B cell (primary cell): ENCODE results near the gene PHB1. TPM values are rescaled to one million over a fixed set of nuclear protein-coding genes. Genes with fewer than 3 reads are reported as not detected.
A peak's percentile ranks its signal among the peaks of the same experiment; 100 is the strongest.

Experiments
- ATAC-seq: fragments of 200-7000 bp; cut with Tn5 transposase; one replicate; pipeline ENCODE4 v1.10.0; 2021; ENCODE audit warnings: low read depth, mild to moderate bottlenecking, moderate number of reproducible peaks, moderate library complexity
- CTCF ChIA-PET: fragments of 350-600 bp; sonication (Branson Sonifier 250); formaldehyde crosslinking; loops from one replicate; lab custom pipeline; 2021; ENCODE audit warnings: antibody characterized with exemption, inconsistent platforms; lab: Charles Lee
- POLR2A ChIA-PET: fragments of 350-600 bp; sonication (Branson Sonifier 250); formaldehyde crosslinking; loops from one replicate; lab custom pipeline; 2021; ENCODE audit warnings: antibody characterized with exemption; lab: Charles Lee
- DNase-seq: peaks from one replicate; pipeline ENCODE4 v3.0.0; 2013
- H2AFZ ChIP-seq: 2 replicates; pipeline ENCODE4 v1.6.1; 2012; ENCODE audit warnings: mild to moderate bottlenecking, low read depth, low read length; ENCODE audit not compliant: insufficient read depth, poor library complexity, severe bottlenecking
- H3K27ac ChIP-seq, 2 donors: 1 replicate in 1 of 2; 2 replicates in 1 of 2; pipeline ENCODE4 v1.5.1; 2012 to 2013; ENCODE audit warnings: low read length in 2 of 2, mild to moderate bottlenecking in 2 of 2, moderate library complexity in 1 of 2
- H3K27me3 ChIP-seq, 4 experiments: fragments of 200-600 bp in 1 of 4; sonication (generic) in 1 of 4; replicated peaks in 1 of 4; 1 replicate in 2 of 4; 2 replicates in 2 of 4; pipeline versions ENCODE4 v1.6.1 to v1.7.0; 2013 to 2016; ENCODE audit warnings: low read length in 3 of 4, mild to moderate bottlenecking in 2 of 4, mixed read lengths in 1 of 4, moderate library complexity in 1 of 4; ENCODE audit not compliant: insufficient read depth in 4 of 4, control insufficient read depth in 3 of 4; ENCODE audit errors: control extremely low read depth in 1 of 4
- H3K36me3 ChIP-seq, 2 experiments: replicated peaks in 1 of 2; 1 replicate in 1 of 2; 2 replicates in 1 of 2; pipeline versions ENCODE4 v1.6.1 to v1.7.1; 2013; ENCODE audit warnings: low read length in 1 of 2; ENCODE audit not compliant: insufficient read depth in 2 of 2, control insufficient read depth in 1 of 2; ENCODE audit errors: control extremely low read depth in 1 of 2, extremely low read depth in 1 of 2
- H3K4me1 ChIP-seq, 2 donors: fragments of 200-600 bp in 1 of 2; sonication (generic) in 1 of 2; 1 replicate in 1 of 2; 2 replicates in 1 of 2; pipeline versions ENCODE4 v1.5.1 to v1.6.1; 2013 to 2017; ENCODE audit warnings: low read length in 2 of 2; ENCODE audit not compliant: control insufficient read depth in 2 of 2, insufficient read depth in 2 of 2
- H3K4me2 ChIP-seq: replicated peaks from 2 replicates; pipeline ENCODE3; 2012; ENCODE audit warnings: mild to moderate bottlenecking, low read depth, low read length; ENCODE audit not compliant: poor library complexity, severe bottlenecking
- H3K4me3 ChIP-seq, 5 experiments: fragments of 200-600 bp in 1 of 5; sonication (generic) in 1 of 5; 1 replicate in 3 of 5; 2 replicates in 2 of 5; pipeline versions ENCODE4 v1.5.1 to v1.7.0; 2011 to 2016; ENCODE audit warnings: low read length in 4 of 5, mild to moderate bottlenecking in 4 of 5, low read depth in 2 of 5, control low read depth in 1 of 5, moderate library complexity in 1 of 5; ENCODE audit not compliant: insufficient read depth in 1 of 5; ENCODE audit errors: control extremely low read depth in 1 of 5, extremely low read depth in 1 of 5
- H3K79me2 ChIP-seq: fragments of 200-600 bp; sonication (generic); one replicate; pipeline ENCODE4 v1.6.0; 2016; ENCODE audit warnings: low read length; ENCODE audit not compliant: control insufficient read depth, insufficient read depth
- H3K9ac ChIP-seq: fragments of 200-600 bp; sonication (generic); 2 replicates; pipeline ENCODE4 v1.6.1; 2017; ENCODE audit warnings: mild to moderate bottlenecking, low read length, moderate library complexity
- H3K9me3 ChIP-seq, 3 donors: one replicate each; pipeline versions ENCODE4 v1.6.1 to v1.7.1; 2013; ENCODE audit warnings: low read length in 2 of 3; ENCODE audit not compliant: control insufficient read depth in 2 of 3, insufficient read depth in 1 of 3; ENCODE audit errors: control extremely low read depth in 1 of 3
- H4K20me1 ChIP-seq: 2 replicates; pipeline ENCODE4 v1.6.0; 2012; ENCODE audit warnings: mild to moderate bottlenecking, low read length; ENCODE audit not compliant: insufficient read depth, control insufficient read depth, poor library complexity, severe bottlenecking
- H3K27ac Mint-ChIP-seq: one replicate; pipeline ENCODE4 v1.8.0; 2021; ENCODE audit warnings: mixed read lengths
- H3K27me3 Mint-ChIP-seq: one replicate; pipeline ENCODE4 v1.8.0; 2021; ENCODE audit warnings: mixed read lengths
- H3K4me1 Mint-ChIP-seq: one replicate; pipeline ENCODE4 v1.8.0; 2021; ENCODE audit warnings: mixed read lengths
- H3K4me3 Mint-ChIP-seq: one replicate; pipeline ENCODE4 v1.8.0; 2021; ENCODE audit warnings: mixed read lengths
- H3K9me3 Mint-ChIP-seq: one replicate; pipeline ENCODE4 v1.8.0; 2022; ENCODE audit warnings: mixed read lengths; ENCODE audit not compliant: insufficient read depth
- EZH2 ChIP-seq: IDR thresholded peaks from 2 replicates; pipeline ENCODE4 v1.6.1; 2012; ENCODE audit warnings: borderline replicate concordance, low read depth, mild to moderate bottlenecking, moderate library complexity, low read length; ENCODE audit not compliant: insufficient read depth, poor library complexity, severe bottlenecking
- WGBS: methylation state at CpG from one replicate; pipeline ENCODE4 v1.1.5; 2013; ENCODE audit warnings: missing lambda C conversion rate; ENCODE audit not compliant: insufficient coverage; 5-methylcytosine and 5-hydroxymethylcytosine counted together
- intact Hi-C: fragments of 100-400 bp; cut with micrococcal nuclease; formaldehyde crosslinking; loops from one replicate; pipeline ENCODE4 v1.10.0; 2022
- polyA minus RNA-seq: library from RNA; depleted of rRNA, polyadenylated mRNA; stranded (reverse); fragments of >200 nt; gene quantifications from 2 replicates; pipeline ENCODE4 v1.2.3, GENCODE V29; 2012
- polyA plus RNA-seq: library from polyadenylated mRNA; depleted of rRNA; stranded (reverse); fragments of >200 nt; gene quantifications from 2 replicates; pipeline ENCODE4 v1.2.3, GENCODE V29; 2012
- total RNA-seq, 2 donors: library from RNA; stranded (reverse); fragments of 120-200 nt in 1 of 2; gene quantifications; 1 replicate in 1 of 2; 2 replicates in 1 of 2; pipeline versions ENCODE4 v1.2.3 to v1.2.4, GENCODE V29; 2013 to 2022
- TF ChIP-seq, protein P1 (sequence below): fragments of 200-600 bp; IDR thresholded peaks from one replicate; pipeline ENCODE4 v1.8.0; 2022; ENCODE audit warnings: antibody characterized with exemption, mild to moderate bottlenecking

The PHB1 gene
- total RNA-seq (72.3 and 73.6 TPM in 2 replicates), polyA plus RNA-seq (38.9 and 45.5 TPM in 2 replicates), polyA minus RNA-seq (40.0 and 42.3 TPM in 2 replicates)
- 65.1 TPM for total RNA-seq (2013)

- Histone ChIP-seq H3K9ac (peak within 1 kb of the TSS; percentile 74), H3K9me3 (no peaks in the 10 kb centered on the region), H2AFZ (peak within 1 kb of the TSS; percentile 84), H3K27ac (peak within 1 kb of the TSS in 1 of 2 donors; percentile 72), H3K4me2 (peak within 1 kb of the TSS; percentile 78), H4K20me1 (no peaks in the 10 kb centered on the region), H3K4me1 (peaks cover 7 to 17% of the 10 kb centered on the region in 2 donors), H3K79me2 (peaks cover 15% of the 10 kb centered on the region), H3K36me3 (peaks cover 6 to 27% of the 10 kb centered on the region in 2 experiments), H3K27me3 (no peaks in the 10 kb centered on the region), H3K4me3 (peak within 1 kb of the TSS; percentile 51 to 93 (median 75))
- no peak for TF ChIP-seq EZH2
- TF ChIP-seq, protein P1, sequence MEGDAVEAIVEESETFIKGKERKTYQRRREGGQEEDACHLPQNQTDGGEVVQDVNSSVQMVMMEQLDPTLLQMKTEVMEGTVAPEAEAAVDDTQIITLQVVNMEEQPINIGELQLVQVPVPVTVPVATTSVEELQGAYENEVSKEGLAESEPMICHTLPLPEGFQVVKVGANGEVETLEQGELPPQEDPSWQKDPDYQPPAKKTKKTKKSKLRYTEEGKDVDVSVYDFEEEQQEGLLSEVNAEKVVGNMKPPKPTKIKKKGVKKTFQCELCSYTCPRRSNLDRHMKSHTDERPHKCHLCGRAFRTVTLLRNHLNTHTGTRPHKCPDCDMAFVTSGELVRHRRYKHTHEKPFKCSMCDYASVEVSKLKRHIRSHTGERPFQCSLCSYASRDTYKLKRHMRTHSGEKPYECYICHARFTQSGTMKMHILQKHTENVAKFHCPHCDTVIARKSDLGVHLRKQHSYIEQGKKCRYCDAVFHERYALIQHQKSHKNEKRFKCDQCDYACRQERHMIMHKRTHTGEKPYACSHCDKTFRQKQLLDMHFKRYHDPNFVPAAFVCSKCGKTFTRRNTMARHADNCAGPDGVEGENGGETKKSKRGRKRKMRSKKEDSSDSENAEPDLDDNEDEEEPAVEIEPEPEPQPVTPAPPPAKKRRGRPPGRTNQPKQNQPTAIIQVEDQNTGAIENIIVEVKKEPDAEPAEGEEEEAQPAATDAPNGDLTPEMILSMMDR = no peak
- under 1% methylated on average over 27 of the region's 30 CpGs for WGBS
- DNase-seq (peak; percentile 96), ATAC-seq (peak; percentile 98)
- intact Hi-C loops = loop anchor here (1.0 to 10.0 kb wide), 5 partner anchors 20 to 290 kb away; partner anchors contain the start of genes NGFR, SLC35B1, SPOP and ZNF652
- Mint-ChIP-seq H3K27me3 (no peaks in the 10 kb centered on the region), H3K4me3 (peak within 1 kb of the TSS; percentile 94), H3K9me3 (no peaks in the 10 kb centered on the region), H3K4me1 (peaks cover 22% of the 10 kb centered on the region), H3K27ac (peak within 1 kb of the TSS; percentile 84)
- ChIA-PET CTCF (interaction anchor here (0.6 to 8.6 kb wide), 9 partner anchors 9 to 189 kb away, joined by 3 to 152 read pairs (median 4); no protein-coding TSS in a partner anchor), POLR2A (interaction anchor here (0.6 to 1.1 kb wide), 3 partner anchors 11 to 1722 kb away, joined by 3 to 8 read pairs (median 3); no protein-coding TSS in a partner anchor)
Observed at GRCh38 chr17:49414622-49415350, at the start of gene PHB1. Gene PHB1 (minus strand): TSS chr17:49414882. CDS start chr17:49413264, 1,618 bp downstream.

GRCh38 chr17:49464049-49464448 lies 49.4 kb upstream of the PHB1 start:
- peaks cover 0 to 8% (median 5%) of the 10 kb centered on the region in 3 donors for H3K9me3 ChIP-seq
- no peak for DNase-seq
- no peak overlapping the region for H3K4me2 ChIP-seq
- no peak overlapping the region for H3K4me3 ChIP-seq
- no peaks in the 10 kb centered on the region for H3K36me3 ChIP-seq
- peaks cover 5% of the 10 kb centered on the region for H3K9me3 Mint-ChIP-seq
- 90% methylated on average over 2 of the region's 2 CpGs for WGBS
- H3K9ac ChIP-seq = no peak overlapping the region
- no peak overlapping the region for H3K4me3 Mint-ChIP-seq
- ATAC-seq = no peak
- H3K27ac Mint-ChIP-seq = no peak overlapping the region
- CTCF ChIA-PET = interaction anchor here (1.2 kb wide), 1 partner anchor 94 kb away, joined by 3 read pairs; no protein-coding TSS in a partner anchor
- intact Hi-C loops = no loop called here
- no peaks in the 10 kb centered on the region for H4K20me1 ChIP-seq
- POLR2A ChIA-PET = no interaction called here
- H3K27me3 ChIP-seq = peaks cover 0 to 53% (median 9%) of the 10 kb centered on the region in 4 experiments
- H3K4me1 ChIP-seq = no peaks in the 10 kb centered on the region
- no peak overlapping the region for H3K27ac ChIP-seq
- H3K79me2 ChIP-seq = no peaks in the 10 kb centered on the region
- peaks cover 68% of the 10 kb centered on the region for H3K27me3 Mint-ChIP-seq
- TF ChIP-seq, protein P1 = no peak
- no peak for TF ChIP-seq EZH2
- no peaks in the 10 kb centered on the region for H3K4me1 Mint-ChIP-seq
- no peak overlapping the region for H2AFZ ChIP-seq
